ENCODE measurements around the gene SESTD1.

DNA sequence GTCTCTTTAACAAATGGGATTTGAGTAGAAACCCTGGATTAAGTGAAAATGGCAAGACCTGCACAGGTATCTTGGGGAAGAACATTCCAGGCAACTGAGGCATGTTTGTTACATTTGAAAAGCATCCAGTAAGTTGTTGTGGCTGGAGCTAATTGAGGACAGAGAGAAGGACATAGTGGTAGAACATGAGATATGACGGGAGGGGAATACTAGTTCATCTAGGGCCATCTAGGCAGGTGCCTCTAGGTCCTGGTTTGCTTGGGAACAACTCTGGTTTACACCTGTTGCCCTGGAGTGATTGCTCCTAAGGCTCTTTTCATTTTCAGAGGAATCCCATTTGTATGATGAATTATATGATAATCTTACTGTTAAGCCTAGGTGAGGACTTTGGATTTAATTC is 194.9 kb downstream of the SESTD1 start:
- no peak for TF ChIP-seq ZNF124 (CRISPR knock-in tag; IDR thresholded peaks at IDR 0.05)
- no peak for TF ChIP-seq RELA (CRISPR knock-in tag; IDR thresholded peaks at IDR 0.05)
- TF ChIP-seq, protein P1, sequence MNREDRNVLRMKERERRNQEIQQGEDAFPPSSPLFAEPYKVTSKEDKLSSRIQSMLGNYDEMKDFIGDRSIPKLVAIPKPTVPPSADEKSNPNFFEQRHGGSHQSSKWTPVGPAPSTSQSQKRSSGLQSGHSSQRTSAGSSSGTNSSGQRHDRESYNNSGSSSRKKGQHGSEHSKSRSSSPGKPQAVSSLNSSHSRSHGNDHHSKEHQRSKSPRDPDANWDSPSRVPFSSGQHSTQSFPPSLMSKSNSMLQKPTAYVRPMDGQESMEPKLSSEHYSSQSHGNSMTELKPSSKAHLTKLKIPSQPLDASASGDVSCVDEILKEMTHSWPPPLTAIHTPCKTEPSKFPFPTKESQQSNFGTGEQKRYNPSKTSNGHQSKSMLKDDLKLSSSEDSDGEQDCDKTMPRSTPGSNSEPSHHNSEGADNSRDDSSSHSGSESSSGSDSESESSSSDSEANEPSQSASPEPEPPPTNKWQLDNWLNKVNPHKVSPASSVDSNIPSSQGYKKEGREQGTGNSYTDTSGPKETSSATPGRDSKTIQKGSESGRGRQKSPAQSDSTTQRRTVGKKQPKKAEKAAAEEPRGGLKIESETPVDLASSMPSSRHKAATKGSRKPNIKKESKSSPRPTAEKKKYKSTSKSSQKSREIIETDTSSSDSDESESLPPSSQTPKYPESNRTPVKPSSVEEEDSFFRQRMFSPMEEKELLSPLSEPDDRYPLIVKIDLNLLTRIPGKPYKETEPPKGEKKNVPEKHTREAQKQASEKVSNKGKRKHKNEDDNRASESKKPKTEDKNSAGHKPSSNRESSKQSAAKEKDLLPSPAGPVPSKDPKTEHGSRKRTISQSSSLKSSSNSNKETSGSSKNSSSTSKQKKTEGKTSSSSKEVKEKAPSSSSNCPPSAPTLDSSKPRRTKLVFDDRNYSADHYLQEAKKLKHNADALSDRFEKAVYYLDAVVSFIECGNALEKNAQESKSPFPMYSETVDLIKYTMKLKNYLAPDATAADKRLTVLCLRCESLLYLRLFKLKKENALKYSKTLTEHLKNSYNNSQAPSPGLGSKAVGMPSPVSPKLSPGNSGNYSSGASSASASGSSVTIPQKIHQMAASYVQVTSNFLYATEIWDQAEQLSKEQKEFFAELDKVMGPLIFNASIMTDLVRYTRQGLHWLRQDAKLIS (CRISPR knock-in tag; IDR thresholded peaks at IDR 0.05), result no peak
- TF ChIP-seq YY1 (IDR thresholded peaks at IDR 0.05; ENCODE audit: insufficient read depth, insufficient replicate concordance, low read depth, low read length), result no peak
- no peak for TF ChIP-seq IKZF1 (IDR thresholded peaks at IDR 0.05)
- TF ChIP-seq, protein P2, sequence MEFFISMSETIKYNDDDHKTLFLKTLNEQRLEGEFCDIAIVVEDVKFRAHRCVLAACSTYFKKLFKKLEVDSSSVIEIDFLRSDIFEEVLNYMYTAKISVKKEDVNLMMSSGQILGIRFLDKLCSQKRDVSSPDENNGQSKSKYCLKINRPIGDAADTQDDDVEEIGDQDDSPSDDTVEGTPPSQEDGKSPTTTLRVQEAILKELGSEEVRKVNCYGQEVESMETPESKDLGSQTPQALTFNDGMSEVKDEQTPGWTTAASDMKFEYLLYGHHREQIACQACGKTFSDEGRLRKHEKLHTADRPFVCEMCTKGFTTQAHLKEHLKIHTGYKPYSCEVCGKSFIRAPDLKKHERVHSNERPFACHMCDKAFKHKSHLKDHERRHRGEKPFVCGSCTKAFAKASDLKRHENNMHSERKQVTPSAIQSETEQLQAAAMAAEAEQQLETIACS (CRISPR knock-in tag; IDR thresholded peaks at IDR 0.05), result no peak
- TF ChIP-seq KLF15 (CRISPR knock-in tag; IDR thresholded peaks at IDR 0.05; ENCODE audit: borderline replicate concordance), result no peak
- TF ChIP-seq, protein P3, sequence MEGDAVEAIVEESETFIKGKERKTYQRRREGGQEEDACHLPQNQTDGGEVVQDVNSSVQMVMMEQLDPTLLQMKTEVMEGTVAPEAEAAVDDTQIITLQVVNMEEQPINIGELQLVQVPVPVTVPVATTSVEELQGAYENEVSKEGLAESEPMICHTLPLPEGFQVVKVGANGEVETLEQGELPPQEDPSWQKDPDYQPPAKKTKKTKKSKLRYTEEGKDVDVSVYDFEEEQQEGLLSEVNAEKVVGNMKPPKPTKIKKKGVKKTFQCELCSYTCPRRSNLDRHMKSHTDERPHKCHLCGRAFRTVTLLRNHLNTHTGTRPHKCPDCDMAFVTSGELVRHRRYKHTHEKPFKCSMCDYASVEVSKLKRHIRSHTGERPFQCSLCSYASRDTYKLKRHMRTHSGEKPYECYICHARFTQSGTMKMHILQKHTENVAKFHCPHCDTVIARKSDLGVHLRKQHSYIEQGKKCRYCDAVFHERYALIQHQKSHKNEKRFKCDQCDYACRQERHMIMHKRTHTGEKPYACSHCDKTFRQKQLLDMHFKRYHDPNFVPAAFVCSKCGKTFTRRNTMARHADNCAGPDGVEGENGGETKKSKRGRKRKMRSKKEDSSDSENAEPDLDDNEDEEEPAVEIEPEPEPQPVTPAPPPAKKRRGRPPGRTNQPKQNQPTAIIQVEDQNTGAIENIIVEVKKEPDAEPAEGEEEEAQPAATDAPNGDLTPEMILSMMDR (CRISPR knock-in tag; IDR thresholded peaks at IDR 0.05), result no peak
- TF ChIP-seq, protein P4, sequence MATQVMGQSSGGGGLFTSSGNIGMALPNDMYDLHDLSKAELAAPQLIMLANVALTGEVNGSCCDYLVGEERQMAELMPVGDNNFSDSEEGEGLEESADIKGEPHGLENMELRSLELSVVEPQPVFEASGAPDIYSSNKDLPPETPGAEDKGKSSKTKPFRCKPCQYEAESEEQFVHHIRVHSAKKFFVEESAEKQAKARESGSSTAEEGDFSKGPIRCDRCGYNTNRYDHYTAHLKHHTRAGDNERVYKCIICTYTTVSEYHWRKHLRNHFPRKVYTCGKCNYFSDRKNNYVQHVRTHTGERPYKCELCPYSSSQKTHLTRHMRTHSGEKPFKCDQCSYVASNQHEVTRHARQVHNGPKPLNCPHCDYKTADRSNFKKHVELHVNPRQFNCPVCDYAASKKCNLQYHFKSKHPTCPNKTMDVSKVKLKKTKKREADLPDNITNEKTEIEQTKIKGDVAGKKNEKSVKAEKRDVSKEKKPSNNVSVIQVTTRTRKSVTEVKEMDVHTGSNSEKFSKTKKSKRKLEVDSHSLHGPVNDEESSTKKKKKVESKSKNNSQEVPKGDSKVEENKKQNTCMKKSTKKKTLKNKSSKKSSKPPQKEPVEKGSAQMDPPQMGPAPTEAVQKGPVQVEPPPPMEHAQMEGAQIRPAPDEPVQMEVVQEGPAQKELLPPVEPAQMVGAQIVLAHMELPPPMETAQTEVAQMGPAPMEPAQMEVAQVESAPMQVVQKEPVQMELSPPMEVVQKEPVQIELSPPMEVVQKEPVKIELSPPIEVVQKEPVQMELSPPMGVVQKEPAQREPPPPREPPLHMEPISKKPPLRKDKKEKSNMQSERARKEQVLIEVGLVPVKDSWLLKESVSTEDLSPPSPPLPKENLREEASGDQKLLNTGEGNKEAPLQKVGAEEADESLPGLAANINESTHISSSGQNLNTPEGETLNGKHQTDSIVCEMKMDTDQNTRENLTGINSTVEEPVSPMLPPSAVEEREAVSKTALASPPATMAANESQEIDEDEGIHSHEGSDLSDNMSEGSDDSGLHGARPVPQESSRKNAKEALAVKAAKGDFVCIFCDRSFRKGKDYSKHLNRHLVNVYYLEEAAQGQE (IDR thresholded peaks at IDR 0.05; ENCODE audit: borderline replicate concordance in 1 of 2, low read depth in 1 of 2, low read length in 2 of 2), result no peak

Measured in HepG2 (cell line).